Skin epidermis (tissue), 12 donors: ENCODE measurements around the gene FFAR1.
"Not testable (repeated sequence)": the region's sequence is repeated elsewhere in the genome, so short reads cannot be mapped to it uniquely, and the experiment has no call there.

ENCODE experiments used
- H3K27ac ChIP-seq, 21 experiments: fragments of 200-600 bp; sonication (generic) in 11 of 21; one replicate each; pipeline ENCODE4 v1.5.0; 2020; ENCODE audit warnings: mild to moderate bottlenecking in 3 of 21, inconsistent platforms in 2 of 21, moderate library complexity in 2 of 21
- H3K4me3 ChIP-seq, 7 experiments: fragments of 200-600 bp; sonication (generic) in 2 of 7; one replicate each; pipeline ENCODE4 v1.5.0; 2020; ENCODE audit warnings: inconsistent platforms in 2 of 7, mild to moderate bottlenecking in 2 of 7, moderate library complexity in 1 of 7

Gene FFAR1

GRCh38 chr19:35378356-35378755 lies 30.7 kb downstream of the FFAR1 start:
- no peak overlapping the region for H3K4me3 ChIP-seq
- no peak overlapping the region for H3K27ac ChIP-seq

GRCh38 chr19:35379545-35379944 lies 31.8 kb downstream of the FFAR1 start:
- not testable (repeated sequence) for H3K27ac ChIP-seq, H3K4me3 ChIP-seq

GRCh38 chr19:35379992-35380391 lies 32.3 kb downstream of the FFAR1 start:
- Histone ChIP-seq H3K27ac (no peak overlapping the region), H3K4me3 (no peak overlapping the region)

- Histone ChIP-seq H3K27ac (no peak overlapping the region), H3K4me3 (no peak overlapping the region)
Measured at GRCh38 chr19:35380450-35381124, 32.9 kb downstream of the FFAR1 start.

GRCh38 chr19:35381318-35381717 lies 33.6 kb downstream of the FFAR1 start:
- Histone ChIP-seq H3K4me3 (no peak overlapping the region), H3K27ac (no peak overlapping the region)

- H3K27ac ChIP-seq, result no peak overlapping the region
- H3K4me3 ChIP-seq, result no peak overlapping the region
Measured at GRCh38 chr19:35381926-35382325, 34.2 kb downstream of the FFAR1 start.

- Histone ChIP-seq H3K4me3 (no peak overlapping the region), H3K27ac (no peak overlapping the region)
Measured at GRCh38 chr19:35383536-35383935, 35.8 kb downstream of the FFAR1 start.

GRCh38 chr19:35388277-35389054 lies 40.8 kb downstream of the FFAR1 start:
- no peak overlapping the region for H3K27ac ChIP-seq
- no peak overlapping the region for H3K4me3 ChIP-seq

- Histone ChIP-seq H3K4me3 (no peak overlapping the region), H3K27ac (no peak overlapping the region)
Measured at GRCh38 chr19:35389192-35389861, 41.6 kb downstream of the FFAR1 start.

- H3K27ac ChIP-seq, result no peak overlapping the region
Measured at GRCh38 chr19:35392742-35393715, 45.3 kb downstream of the FFAR1 start.

GRCh38 chr19:35395382-35396199 lies 47.9 kb downstream of the FFAR1 start:
- no peak overlapping the region for H3K27ac ChIP-seq
- H3K4me3 ChIP-seq, result no peak overlapping the region

More at GRCh38 chr19:35392742-35393715, 45.3 kb downstream of the FFAR1 start:
- H3K4me3 ChIP-seq, result no peak overlapping the region

GRCh38 chr19:35396240-35396885 lies 48.7 kb downstream of the FFAR1 start:
- H3K4me3 ChIP-seq, result no peak overlapping the region
- H3K27ac ChIP-seq, result no peak overlapping the region

GRCh38 chr19:35397064-35397463 lies 49.4 kb downstream of the FFAR1 start:
- Histone ChIP-seq H3K27ac (no peak overlapping the region), H3K4me3 (no peak overlapping the region)
